SK-N-MC (cell line): Measurements from ENCODE around the gene MGST1.

ENCODE experiments used
- EZH2 ChIP-seq: fragments of 200-600 bp; sonication (generic); IDR thresholded peaks from one replicate; pipeline ENCODE4 v1.6.1; 2017; ENCODE audit warnings: antibody characterized with exemption
- FOXP2 ChIP-seq: optimal IDR thresholded peaks from 2 replicates; pipeline ENCODE3; 2011; ENCODE audit warnings: mild to moderate bottlenecking, moderate library complexity; ENCODE audit not compliant: insufficient read depth; ENCODE audit errors: extremely low read length, control extremely low read depth
- POLR2AphosphoS5 ChIP-seq: IDR thresholded peaks from 2 replicates; pipeline ENCODE4 v1.6.1; 2012; ENCODE audit warnings: mild to moderate bottlenecking, low read depth, low read length, borderline replicate concordance

DNA sequence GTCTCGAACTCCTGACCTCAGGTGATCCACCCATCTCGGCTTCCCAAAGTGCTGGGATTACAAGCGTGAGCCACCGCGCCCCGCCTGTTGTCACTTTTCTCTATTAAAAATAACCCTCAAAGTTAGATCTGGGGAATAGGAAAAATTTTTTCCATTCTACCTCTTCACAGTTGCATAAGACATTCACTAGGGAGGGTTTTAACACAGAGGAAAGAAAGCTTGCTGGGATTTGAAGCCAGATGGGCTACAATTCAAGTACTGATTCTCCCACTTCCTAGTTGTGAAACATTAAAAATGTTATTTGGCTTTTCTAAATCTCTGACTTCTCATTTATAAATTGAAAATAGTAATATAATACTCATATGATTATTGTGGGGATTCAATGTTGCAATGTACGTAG, 46.7 kb upstream of the MGST1 start:
- TF ChIP-seq EZH2 (no peak), POLR2AphosphoS5 (no peak), FOXP2 (no peak)
